K562 (cell line): Measurements from ENCODE around the gene MAGI1. TPM values are rescaled to one million over a fixed set of nuclear protein-coding genes. Genes with fewer than 3 reads are reported as not detected.

ENCODE experiments used
- ATAC-seq: fragments of 200-7000 bp; cut with Tn5 transposase; 3 replicates; pipeline ENCODE4 v1.9.1; 2020; ENCODE audit warnings: moderate library complexity
- BruUV-seq: library from RNA; stranded (reverse); fragments of 400-500 nt; replicated peaks from 2 replicates; lab custom pipeline; 2021; lab: Mats Ljungman, UMichigan
- CTCF ChIA-PET: fragments of 300-600 bp; formaldehyde crosslinking; extraction: SDS; loops from one replicate; lab custom pipeline; 2021; ENCODE audit warnings: low intra/inter-chr PET ratio; lab: Yijun Ruan, JAX
- POLR2A ChIA-PET: fragments of 300-600, 350-650 bp; sonication (Branson Sonifier 250); formaldehyde crosslinking; extraction: SDS; loops from one replicate; lab custom pipeline; 2021; ENCODE audit warnings: antibody characterized with exemption, inconsistent platforms; lab: Yijun Ruan, JAX
- DNase-seq, 4 experiments: peaks; one replicate each; pipeline versions ENCODE4 v3.0.0 to v3.0.0-alpha.2; 2011 to 2018; ENCODE audit warnings: low spot score in 3 of 4, mixed read lengths in 3 of 4; ENCODE audit errors: extremely low read depth in 1 of 4
- FAIRE-seq: peaks from 2 replicates; lab custom pipeline; 2011; peaks lifted over from hg19 to GRCh38; lab: Jason Lieb, UNC
- H2AFZ ChIP-seq: 2 replicates; pipeline ENCODE4 v1.6.0; 2011; ENCODE audit warnings: low read depth, low read length, control low read depth, inconsistent platforms
- H3K27ac ChIP-seq: fragments of 200-600 bp; 3 replicates; pipeline ENCODE4 v1.8.0; 2011; ENCODE audit warnings: low read depth, mild to moderate bottlenecking, control low read depth, inconsistent platforms, low read length, moderate library complexity, mixed read lengths; ENCODE audit errors: extremely low read depth
- H3K27me3 ChIP-seq, 2 experiments: fragments of 300-600 bp in 1 of 2; 2 replicates in 1 of 2; 3 replicates in 1 of 2; pipeline versions ENCODE4 v1.6.0 to v1.8.0; 2011; ENCODE audit warnings: inconsistent platforms in 2 of 2, low read length in 2 of 2, mild to moderate bottlenecking in 1 of 2, mixed read lengths in 1 of 2, moderate library complexity in 1 of 2; ENCODE audit not compliant: control insufficient read depth in 2 of 2, insufficient read depth in 2 of 2
- H3K36me3 ChIP-seq: fragments of 300-600 bp; 3 replicates; pipeline ENCODE4 v1.8.0; 2011; ENCODE audit warnings: mild to moderate bottlenecking, low read length, inconsistent platforms; ENCODE audit not compliant: control insufficient read depth, insufficient read depth
- H3K4me1 ChIP-seq, 2 experiments: fragments of 200-600 bp in 1 of 2; replicated peaks in 1 of 2; 2 replicates in 1 of 2; 3 replicates in 1 of 2; pipeline versions ENCODE4 v1.5.1 to v1.8.0; 2011; ENCODE audit warnings: inconsistent platforms in 2 of 2, low read length in 2 of 2, mild to moderate bottlenecking in 1 of 2, mixed read lengths in 1 of 2, moderate library complexity in 1 of 2; ENCODE audit not compliant: control insufficient read depth in 2 of 2, insufficient read depth in 2 of 2
- H3K4me2 ChIP-seq: 2 replicates; pipeline ENCODE4 v1.6.1; 2011; ENCODE audit warnings: low read length, control low read depth, inconsistent platforms, mixed read lengths; ENCODE audit not compliant: insufficient read depth
- H3K4me3 ChIP-seq: fragments of 200-600 bp; sonication (generic), shearing (Covaris generic); 2 replicates; pipeline ENCODE4 v1.5.1; 2016; ENCODE audit warnings: control low read depth, inconsistent platforms
- H3K79me2 ChIP-seq: fragments of 200-600 bp; 3 replicates; pipeline ENCODE4 v1.8.0; 2011; ENCODE audit warnings: low read length, inconsistent platforms; ENCODE audit not compliant: control insufficient read depth, insufficient read depth
- H3K9ac ChIP-seq, 2 experiments: 2 replicates each; pipeline versions ENCODE4 v1.6.0 to v1.6.1; 2011; ENCODE audit warnings: low read depth in 2 of 2, low read length in 2 of 2, control low read depth in 1 of 2, inconsistent platforms in 1 of 2, mild to moderate bottlenecking in 1 of 2, mixed read lengths in 1 of 2; ENCODE audit not compliant: insufficient read depth in 1 of 2
- H3K9me1 ChIP-seq: one replicate; pipeline ENCODE4 v1.6.0; 2011; ENCODE audit warnings: inconsistent platforms, mild to moderate bottlenecking, low read length, moderate library complexity; ENCODE audit not compliant: control insufficient read depth, insufficient read depth
- H3K9me3 ChIP-seq: replicated peaks from 2 replicates; pipeline ENCODE4 v1.5.1; 2011; ENCODE audit warnings: low read depth, low read length, inconsistent platforms; ENCODE audit not compliant: control insufficient read depth, insufficient read depth
- H4K20me1 ChIP-seq: replicated peaks from 2 replicates; pipeline ENCODE4 v1.6.1; 2011; ENCODE audit warnings: low read length, inconsistent platforms, mixed read lengths; ENCODE audit not compliant: control insufficient read depth, insufficient read depth
- AFF4 ChIP-seq: sonication (generic); formaldehyde crosslinking; IDR thresholded peaks from 2 replicates; pipeline ENCODE4 v1.8.0; 2023; ENCODE audit warnings: mild to moderate bottlenecking, missing genetic modification reagents
- C11orf30 ChIP-seq: fragments of 450-650 bp; IDR thresholded peaks from 2 replicates; pipeline ENCODE4 v1.6.1; 2016; ENCODE audit warnings: low read depth, mild to moderate bottlenecking
- MEIS2 ChIP-seq: fragments of 450-650 bp; IDR thresholded peaks from 2 replicates; pipeline ENCODE4 v1.6.1; 2014; ENCODE audit warnings: mild to moderate bottlenecking; ENCODE audit not compliant: partially characterized antibody
- PHF21A ChIP-seq: fragments of 450-650 bp; IDR thresholded peaks from 2 replicates; pipeline ENCODE4 v1.6.1; 2017; ENCODE audit warnings: low read depth, borderline replicate concordance
- ZNF263 ChIP-seq: sonication (generic); formaldehyde crosslinking; IDR thresholded peaks from 2 replicates; pipeline ENCODE4 v1.8.0; 2022; ENCODE audit warnings: mild to moderate bottlenecking, missing genetic modification reagents, borderline replicate concordance
- ZNF316 ChIP-seq: fragments of 450-650 bp; IDR thresholded peaks from 2 replicates; pipeline ENCODE4 v1.6.1; 2016
- WGBS: fragments of 100-300 bp; shearing (Covaris generic); methylation state at CpG from one replicate; pipeline ENCODE4 v1.1.6; 2016; ENCODE audit warnings: low coverage, mixed read lengths; ENCODE audit not compliant: insufficient coverage; ENCODE audit errors: missing lambda C conversion rate; 5-methylcytosine and 5-hydroxymethylcytosine counted together
- in situ Hi-C: fragments of 300-500 bp; cut with MboI; formaldehyde crosslinking; loops from 4 replicates; pipeline ENCODE4 v1.15.0; 2018; ENCODE audit warnings: inconsistent platforms, mixed read lengths
- intact Hi-C: fragments of 100-400 bp; cut with micrococcal nuclease; formaldehyde crosslinking; loops from 2 replicates; pipeline ENCODE4 v1.14.2; 2022
- polyA plus RNA-seq, 8 experiments: library from polyadenylated mRNA; depleted of rRNA in 4 of 8; stranded (reverse) in 5 of 8; unstranded in 3 of 8; fragments of >200 nt; fragmentation: Nextera tagmentation in 2 of 8; fragmentation: Illumina TruSeq in 1 of 8; extraction: Ambion mirVana in 2 of 8; extraction: Trizol in 1 of 8; gene quantifications; 2 replicates each; pipeline versions ENCODE4 v1.2.1 to v1.2.3, GENCODE V29; 2011 to 2014; ENCODE audit warnings: inconsistent platforms in 1 of 8, missing spikeins in 1 of 8
- total RNA-seq, 7 experiments: library from RNA; depleted of rRNA in 6 of 7; stranded (reverse); fragments of >200 nt in 6 of 7; fragmentation: Illumina TruSeq in 2 of 7; extraction: Trizol in 2 of 7; gene quantifications; 2 replicates each; pipeline versions ENCODE4 v1.2.1 to v1.2.3, GENCODE V29; 2011 to 2021; ENCODE audit warnings: low replicate concordance in 1 of 7

MAGI1 gene
- total and polyA plus RNA-seq, 9 of the 15 experiments (the other 6 are each of a cell fraction or from before 2014, with no cell fraction given), result 7.8 to 59.4 (median 43.2) TPM

GRCh38 chr3:65583188-65583587 is 455.5 kb downstream of the MAGI1 start (continued):
- TF ChIP-seq AFF4 (CRISPR knock-in tag) (no peak), PHF21A (no peak), MEIS2 (peak; percentile 22)

- Histone ChIP-seq H3K36me3 (peaks cover 16% of the 10 kb centered on the region; the same call in 2 of the 3 replicates), H3K9ac (no peak overlapping the region), H3K9me3 (peaks cover 2% of the 10 kb centered on the region; the same call in 1 of the 2 replicates), H3K9me1 (no peaks in the 10 kb centered on the region), H3K4me2 (no peak overlapping the region), H3K4me3 (no peak overlapping the region), H3K27ac (no peak overlapping the region), H2AFZ (no peak overlapping the region), H3K79me2 (peaks cover 87% of the 10 kb centered on the region), H3K27me3 (no peaks in the 10 kb centered on the region), H3K4me1 (peaks cover 6 to 53% of the 10 kb centered on the region in 2 experiments), H4K20me1 (no peaks in the 10 kb centered on the region)
- TF ChIP-seq ZNF316, result peak; percentile 30; the same call in 1 of the 2 replicates
- no peak for TF ChIP-seq ZNF263
- 0 out of 2 replicates have a peak, but pooled peaks have one; percentile 9 for TF ChIP-seq C11orf30
- 85% methylated on average over 6 of the region's 7 CpGs for WGBS
- no TSS peak for BruUV-seq
- in situ Hi-C loops, result no loop called here
- ChIA-PET POLR2A (interaction anchor here (1.2 kb wide), 1 partner anchor 14 kb away, joined by 3 read pairs; no protein-coding TSS in a partner anchor), CTCF (no interaction called here)
- intact Hi-C loops, result no loop called here
- DNase-seq, result no peak
- no peak for ATAC-seq
- FAIRE-seq, result no peak
These were observed 456.6 kb downstream of the MAGI1 start for GRCh38 chr3:65582012-65582717.
